Measurements from ENCODE around the gene SMARCA2.

Gene SMARCA2

GRCh38 chr9:2210201-2210600, 195.1 kb downstream of the SMARCA2 start:
- TF ChIP-seq CTCF (IDR thresholded peaks at IDR 0.05; ENCODE audit: low read depth, low read length) = no peak
- H3K4me3 ChIP-seq (ENCODE audit: low read depth, low read length) = no peak overlapping the region

DNA sequence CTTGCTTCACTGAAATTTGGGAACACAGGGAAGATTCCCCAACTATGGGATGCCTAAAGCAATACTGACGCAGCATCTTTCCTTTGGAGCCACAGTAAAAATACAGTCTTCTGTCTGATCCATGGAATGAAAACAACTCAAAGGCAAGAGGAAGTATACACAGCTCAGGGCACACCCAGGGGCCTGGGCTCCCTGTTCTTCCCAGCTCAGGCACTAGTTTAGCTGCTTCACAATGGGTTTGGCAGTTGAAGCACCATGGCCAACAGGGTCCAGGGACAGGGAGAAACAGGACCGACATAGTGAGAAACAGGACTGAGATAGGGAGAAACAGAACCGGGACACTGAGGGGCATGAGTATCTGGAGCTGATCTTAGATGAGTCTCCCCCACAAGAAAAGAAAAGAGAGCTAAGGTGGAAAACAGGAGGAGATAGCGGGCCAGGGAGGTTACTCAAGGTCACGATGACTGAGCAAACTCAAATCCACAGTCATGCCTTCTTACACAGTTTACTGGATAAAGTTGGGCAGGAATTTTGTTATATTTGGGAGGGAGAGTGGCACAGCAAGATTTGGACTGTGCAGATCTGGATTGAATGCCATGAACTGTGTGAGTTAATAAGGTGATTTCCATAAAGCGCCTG, 198.8 kb downstream of the SMARCA2 start:
- no peak for TF ChIP-seq CTCF (IDR thresholded peaks at IDR 0.05; ENCODE audit: low read depth, low read length)
- H3K4me3 ChIP-seq (ENCODE audit: low read depth, low read length) = no peak overlapping the region

- no peak for TF ChIP-seq CTCF (IDR thresholded peaks at IDR 0.05; ENCODE audit: low read depth, low read length)
- no peak overlapping the region for H3K4me3 ChIP-seq (ENCODE audit: low read depth, low read length)
Observed at GRCh38 chr9:2214707-2215106, 199.6 kb downstream of the SMARCA2 start.

DNA sequence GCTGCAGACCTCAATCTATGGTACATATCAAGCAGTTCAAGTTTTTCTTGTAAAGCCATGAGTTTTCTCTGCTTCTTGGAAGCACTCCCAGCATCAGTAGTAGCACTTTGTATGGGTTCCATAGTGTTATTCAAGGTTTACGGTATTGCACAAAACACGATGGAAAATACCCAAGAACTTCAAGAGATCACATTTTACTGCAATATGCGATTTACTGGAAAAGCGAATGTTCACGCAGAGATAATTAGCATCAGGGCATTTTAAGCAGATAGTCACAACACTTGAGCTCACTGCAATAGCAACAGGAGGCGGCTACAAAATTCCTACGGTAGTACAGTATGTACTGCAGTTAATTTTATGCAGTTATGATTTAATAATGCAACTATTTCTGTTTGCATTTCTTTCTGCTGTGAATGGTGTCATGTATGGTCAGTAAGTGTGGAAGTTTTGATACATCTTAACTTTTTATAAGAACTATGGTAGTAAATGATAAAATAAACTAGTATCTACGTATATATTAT, 200.8 kb downstream of the SMARCA2 start:
- no peak for TF ChIP-seq CTCF (IDR thresholded peaks at IDR 0.05; ENCODE audit: low read depth, low read length)
- H3K4me3 ChIP-seq (ENCODE audit: low read depth, low read length) = no peak overlapping the region

DNA sequence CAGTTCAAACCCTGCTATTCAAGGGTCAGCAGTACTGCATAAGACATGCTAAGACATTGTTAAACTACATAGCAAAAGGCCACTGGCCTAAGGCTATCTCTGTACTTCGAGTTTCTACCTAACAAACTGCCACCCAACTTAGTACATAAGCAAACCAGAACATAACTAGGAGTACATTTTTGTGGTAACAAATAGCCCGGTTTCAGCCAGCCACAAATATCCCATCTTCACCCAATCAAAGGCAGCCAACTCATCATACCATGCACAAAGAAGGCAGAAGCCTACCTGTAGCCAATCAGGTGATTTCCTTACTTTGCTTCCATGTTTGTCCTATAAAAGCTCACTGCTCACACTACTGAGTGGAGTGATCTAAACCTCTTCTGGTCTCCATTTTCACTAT, 201.4 kb downstream of the SMARCA2 start:
- no peak overlapping the region for H3K4me3 ChIP-seq (ENCODE audit: low read depth, low read length)
- no peak for TF ChIP-seq CTCF (IDR thresholded peaks at IDR 0.05; ENCODE audit: low read depth, low read length)

DNA sequence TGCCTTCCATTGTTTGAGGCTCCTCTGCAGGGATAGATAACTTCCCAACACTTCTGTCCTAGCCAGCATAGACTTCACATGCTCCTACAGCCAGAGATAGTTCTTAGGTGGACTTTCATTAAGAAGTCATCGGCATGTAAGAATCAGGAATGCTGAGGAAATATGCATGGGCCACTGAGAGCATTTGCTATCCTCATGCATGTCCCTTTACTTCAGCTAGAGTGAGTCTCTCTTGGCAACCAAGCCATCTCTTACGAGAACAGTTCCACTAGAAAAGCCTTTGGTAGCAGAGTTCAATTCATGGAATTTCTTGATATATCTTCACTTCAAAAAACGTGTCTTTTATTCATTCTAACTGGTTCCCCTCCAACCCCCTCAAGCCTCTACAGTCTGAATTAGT, 202.4 kb downstream of the SMARCA2 start:
- no peak overlapping the region for H3K4me3 ChIP-seq (ENCODE audit: low read depth, low read length)
- no peak for TF ChIP-seq CTCF (IDR thresholded peaks at IDR 0.05; ENCODE audit: low read depth, low read length)

- TF ChIP-seq CTCF (IDR thresholded peaks at IDR 0.05; ENCODE audit: low read depth, low read length) = no peak
- no peak overlapping the region for H3K4me3 ChIP-seq (ENCODE audit: low read depth, low read length)
Observed at GRCh38 chr9:2220036-2220435, 204.9 kb downstream of the SMARCA2 start.

Measured in WI38 (cell line).